Measurements from ENCODE around the gene SAMM50.

DNA sequence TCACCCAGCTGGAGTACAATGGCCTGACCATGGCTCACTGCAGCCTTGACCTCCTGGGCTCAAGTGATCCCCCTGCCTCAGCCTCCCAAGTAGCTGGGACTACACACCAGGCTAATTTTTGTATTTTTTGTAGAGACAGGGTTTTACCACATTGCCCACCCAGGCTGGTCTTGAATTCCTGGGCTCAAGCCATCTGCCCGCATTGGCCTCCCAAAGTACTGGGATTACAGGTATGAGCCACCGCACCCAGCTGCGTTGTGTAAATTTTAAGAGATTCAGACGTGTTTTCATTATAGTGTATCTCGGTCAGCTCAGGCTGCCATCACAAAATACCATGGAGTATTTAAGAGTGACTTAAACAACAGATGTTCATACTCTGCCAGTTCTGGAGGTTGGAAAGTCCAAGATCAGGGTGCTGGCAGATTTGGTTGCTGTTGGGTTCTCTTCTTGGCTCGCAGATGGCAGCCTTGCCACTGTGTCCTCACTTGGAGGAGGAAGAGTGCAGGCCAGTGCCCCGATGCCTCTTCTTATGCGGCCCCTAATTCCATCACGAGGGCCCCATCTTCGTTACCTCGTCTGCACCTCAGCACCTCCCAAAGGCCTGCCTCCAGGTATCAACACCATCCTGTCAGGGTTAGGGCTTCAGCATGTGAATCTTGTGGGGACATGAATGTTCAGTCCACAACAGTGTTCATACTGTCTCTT, 36.2 kb downstream of the SAMM50 start:
- TF ChIP-seq, protein P1, sequence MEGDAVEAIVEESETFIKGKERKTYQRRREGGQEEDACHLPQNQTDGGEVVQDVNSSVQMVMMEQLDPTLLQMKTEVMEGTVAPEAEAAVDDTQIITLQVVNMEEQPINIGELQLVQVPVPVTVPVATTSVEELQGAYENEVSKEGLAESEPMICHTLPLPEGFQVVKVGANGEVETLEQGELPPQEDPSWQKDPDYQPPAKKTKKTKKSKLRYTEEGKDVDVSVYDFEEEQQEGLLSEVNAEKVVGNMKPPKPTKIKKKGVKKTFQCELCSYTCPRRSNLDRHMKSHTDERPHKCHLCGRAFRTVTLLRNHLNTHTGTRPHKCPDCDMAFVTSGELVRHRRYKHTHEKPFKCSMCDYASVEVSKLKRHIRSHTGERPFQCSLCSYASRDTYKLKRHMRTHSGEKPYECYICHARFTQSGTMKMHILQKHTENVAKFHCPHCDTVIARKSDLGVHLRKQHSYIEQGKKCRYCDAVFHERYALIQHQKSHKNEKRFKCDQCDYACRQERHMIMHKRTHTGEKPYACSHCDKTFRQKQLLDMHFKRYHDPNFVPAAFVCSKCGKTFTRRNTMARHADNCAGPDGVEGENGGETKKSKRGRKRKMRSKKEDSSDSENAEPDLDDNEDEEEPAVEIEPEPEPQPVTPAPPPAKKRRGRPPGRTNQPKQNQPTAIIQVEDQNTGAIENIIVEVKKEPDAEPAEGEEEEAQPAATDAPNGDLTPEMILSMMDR (IDR thresholded peaks at IDR 0.05 in 2 of 3, conservative IDR thresholded peaks at IDR 0.05 in 1 of 3; ENCODE audit: control insufficient read depth in 2 of 3, extremely low read depth in 1 of 3, insufficient read depth in 1 of 3, low read depth in 3 of 3, low read length in 3 of 3) = no peak
- TF ChIP-seq FOXK2 (IDR thresholded peaks at IDR 0.05) (no peak), POLR2AphosphoS5 (IDR thresholded peaks at IDR 0.05; ENCODE audit: low read length) (no peak)
- TF ChIP-seq, protein P2, sequence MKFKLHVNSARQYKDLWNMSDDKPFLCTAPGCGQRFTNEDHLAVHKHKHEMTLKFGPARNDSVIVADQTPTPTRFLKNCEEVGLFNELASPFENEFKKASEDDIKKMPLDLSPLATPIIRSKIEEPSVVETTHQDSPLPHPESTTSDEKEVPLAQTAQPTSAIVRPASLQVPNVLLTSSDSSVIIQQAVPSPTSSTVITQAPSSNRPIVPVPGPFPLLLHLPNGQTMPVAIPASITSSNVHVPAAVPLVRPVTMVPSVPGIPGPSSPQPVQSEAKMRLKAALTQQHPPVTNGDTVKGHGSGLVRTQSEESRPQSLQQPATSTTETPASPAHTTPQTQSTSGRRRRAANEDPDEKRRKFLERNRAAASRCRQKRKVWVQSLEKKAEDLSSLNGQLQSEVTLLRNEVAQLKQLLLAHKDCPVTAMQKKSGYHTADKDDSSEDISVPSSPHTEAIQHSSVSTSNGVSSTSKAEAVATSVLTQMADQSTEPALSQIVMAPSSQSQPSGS (IDR thresholded peaks at IDR 0.05; ENCODE audit: low read length) = no peak

All from GM12878 (cell line).